ENCODE data around the gene CHPF2.

Gene CHPF2

GRCh38 chr7:151232091-151232916 is at the start of gene CHPF2:
CHPF2 (plus strand) TSS chr7:151232483; CDS start chr7:151234012, 1,529 bp downstream.
- DNase-seq = peak; percentile 91 to 94

GRCh38 chr7:151185762-151186639 is 46.3 kb upstream of the CHPF2 start:
- no peak for DNase-seq

- no peak for DNase-seq
These were observed 45.5 kb upstream of the CHPF2 start, which contains the start of gene ASB10 for GRCh38 chr7:151186640-151187408. ASB10 (minus strand) TSS chr7:151187250; CDS start chr7:151187130, 120 bp downstream.

GRCh38 chr7:151187409-151188251 is 44.7 kb upstream of the CHPF2 start:
- no peak for DNase-seq

GRCh38 chr7:151188252-151188542 is 44.1 kb upstream of the CHPF2 start:
- DNase-seq = no peak

GRCh38 chr7:151189038-151189437 is 43.2 kb upstream of the CHPF2 start:
- no peak for DNase-seq

GRCh38 chr7:151191544-151191943 is 40.7 kb upstream of the CHPF2 start:
- no peak for DNase-seq

GRCh38 chr7:151192002-151192539 is 40.2 kb upstream of the CHPF2 start:
- no peak for DNase-seq

GRCh38 chr7:151193203-151193978 is 38.9 kb upstream of the CHPF2 start:
- no peak for DNase-seq

GRCh38 chr7:151194188-151194587 is 38.1 kb upstream of the CHPF2 start:
- no peak for DNase-seq

- DNase-seq = no peak
These were observed 36.5 kb upstream of the CHPF2 start for GRCh38 chr7:151195616-151196450.

- no peak for DNase-seq
These were observed 34.4 kb upstream of the CHPF2 start for GRCh38 chr7:151197932-151198331.

- no peak for DNase-seq
These were observed 33.1 kb upstream of the CHPF2 start for GRCh38 chr7:151198945-151199848.

- DNase-seq = no peak
These were observed 30.9 kb upstream of the CHPF2 start for GRCh38 chr7:151201344-151201743.

- DNase-seq = no peak
These were observed 30.5 kb upstream of the CHPF2 start for GRCh38 chr7:151201751-151202150.

GRCh38 chr7:151202836-151203235 is 29.4 kb upstream of the CHPF2 start:
- DNase-seq = no peak

GRCh38 chr7:151204383-151205032 is 27.8 kb upstream of the CHPF2 start:
- no peak for DNase-seq

GRCh38 chr7:151205730-151206129 is 26.6 kb upstream of the CHPF2 start:
- no peak for DNase-seq

Data from Kasumi-1 (cell line).